Myocyte (in vitro differentiated cells): ENCODE data around the gene UMODL1. TPM values are rescaled to one million over a fixed set of nuclear protein-coding genes. Genes with fewer than 3 reads are reported as not detected.
"Not testable (repeated sequence)": the region's sequence is repeated elsewhere in the genome, so short reads cannot be mapped to it uniquely, and the experiment has no call there.

Experiments
- DNase-seq: peaks from one replicate; pipeline ENCODE4 v3.0.0-alpha.2; 2012; ENCODE audit warnings: low read depth
- total RNA-seq: library from RNA; depleted of rRNA; stranded (reverse); fragments of >200 nt; gene quantifications from 2 replicates; pipeline ENCODE4 v1.2.3, GENCODE V29; 2014

UMODL1 gene
- total RNA-seq, 1 donor from 2014 or later = not detected

DNA sequence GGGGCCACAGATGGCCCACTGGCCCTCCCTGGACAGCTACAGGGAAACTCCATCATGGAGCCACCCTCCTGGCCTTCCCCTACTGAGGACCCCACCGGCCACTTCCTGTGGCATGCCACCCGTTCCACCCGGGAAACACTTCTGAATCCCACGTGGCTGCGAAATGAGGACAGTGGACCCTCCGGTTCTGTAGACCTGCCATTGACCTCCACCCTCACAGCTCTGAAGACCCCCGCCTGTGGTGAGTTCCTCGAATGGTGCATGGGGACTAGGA is 40.3 kb downstream of the UMODL1 start:
- no peak for DNase-seq

DNA sequence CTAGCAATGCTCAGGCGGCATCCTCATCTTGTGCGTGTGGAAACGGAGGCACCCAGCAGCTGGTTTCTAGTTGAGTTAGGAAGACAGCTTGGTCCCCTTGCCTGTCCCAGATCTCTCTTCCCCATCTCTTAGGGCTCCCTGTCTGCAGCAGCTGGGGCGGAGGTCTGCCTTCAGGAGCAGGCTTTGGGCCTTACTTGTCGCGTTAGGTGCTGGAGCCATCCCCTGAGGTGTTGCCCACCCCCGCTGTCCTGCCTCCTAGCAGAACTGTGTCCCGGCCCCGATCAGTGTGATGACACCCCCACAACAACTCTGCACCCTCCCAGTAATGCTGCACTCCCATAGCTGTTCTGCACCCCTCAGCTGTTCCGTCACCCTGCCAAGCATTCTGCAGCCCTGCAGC is 40.7 kb downstream of the UMODL1 start:
- DNase-seq = no peak

DNA sequence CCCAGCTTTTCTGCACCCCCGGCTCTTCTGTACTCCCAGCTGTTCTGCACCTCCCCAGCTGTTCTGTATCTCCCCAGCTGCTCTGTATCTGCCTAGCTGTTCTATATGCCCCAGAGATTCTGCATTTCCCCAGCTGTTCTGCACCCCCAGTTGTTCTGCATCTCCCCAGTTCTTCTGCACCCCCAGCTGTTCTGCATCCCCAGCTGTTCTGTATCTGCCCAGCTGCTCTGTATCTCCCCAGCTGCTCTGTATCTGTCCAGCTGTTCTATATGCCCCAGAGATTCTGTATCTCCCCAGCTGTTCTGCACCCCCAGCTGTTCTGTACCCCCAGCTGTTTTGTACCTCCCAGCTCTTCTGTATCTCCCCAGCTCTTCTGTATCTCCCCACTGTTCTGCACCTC is 41.1 kb downstream of the UMODL1 start:
- DNase-seq = no peak

DNA sequence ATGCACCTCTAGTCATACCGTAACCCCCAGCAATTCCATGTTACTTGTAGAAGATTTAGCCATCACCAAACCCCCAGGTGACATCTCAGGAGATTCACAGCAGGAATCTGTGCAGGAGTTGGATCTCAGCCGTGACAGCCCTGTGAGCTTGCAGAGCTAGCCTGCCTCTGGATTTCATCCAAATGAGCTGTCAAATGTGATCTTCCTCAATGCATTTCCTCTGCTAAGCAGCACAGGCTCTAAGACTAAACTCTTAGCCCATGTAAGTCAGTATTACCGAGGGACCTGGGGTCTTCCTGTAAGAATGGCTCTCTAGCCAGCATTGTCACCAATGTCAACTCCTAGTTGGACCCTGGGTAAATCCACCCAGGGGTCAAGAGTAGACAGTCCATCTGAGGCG is 41.7 kb downstream of the UMODL1 start:
- no peak for DNase-seq

DNA sequence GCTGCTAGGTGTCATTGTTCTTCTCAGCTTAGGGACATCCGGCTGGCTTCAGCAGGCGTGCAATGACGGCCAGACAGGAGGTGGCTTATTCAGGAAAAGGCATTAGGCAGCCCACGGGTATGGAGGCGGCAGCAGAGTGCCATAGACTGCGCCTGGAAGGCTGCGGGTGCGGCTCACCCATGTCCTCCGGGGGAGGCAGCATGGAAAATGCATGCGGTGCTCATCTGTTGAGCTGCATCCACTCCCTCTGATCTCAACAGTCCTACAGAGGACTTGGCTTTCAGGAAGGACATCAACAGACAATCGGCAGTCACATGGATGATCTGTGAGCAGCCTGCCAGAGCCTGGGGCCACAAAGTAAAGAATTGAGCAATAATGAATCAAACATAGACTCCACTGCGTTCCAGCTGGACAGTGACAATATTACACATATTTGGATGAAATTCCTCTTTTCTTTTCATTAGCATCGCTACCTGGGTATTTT is 42.9 kb downstream of the UMODL1 start:
- DNase-seq = no peak

DNA sequence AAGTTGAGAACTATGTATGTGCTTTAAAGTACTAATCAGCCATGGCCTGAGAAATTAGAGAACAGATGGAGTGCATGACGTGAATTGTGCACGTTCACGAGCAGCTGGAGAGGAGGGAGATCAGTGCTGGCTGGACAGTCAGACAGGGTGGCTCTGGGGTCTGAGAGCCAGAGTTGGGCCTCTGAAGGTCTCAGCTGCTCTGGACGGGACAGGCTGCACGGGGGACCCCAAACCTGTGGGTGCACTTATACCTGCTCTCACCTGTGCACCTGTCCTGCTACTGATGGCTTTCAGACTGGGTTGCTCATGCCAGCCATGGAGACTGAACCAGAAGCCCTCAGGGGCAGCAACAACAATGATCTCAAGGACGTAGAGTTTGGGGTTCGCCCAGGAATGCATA is 43.5 kb downstream of the UMODL1 start:
- DNase-seq = no peak

DNA sequence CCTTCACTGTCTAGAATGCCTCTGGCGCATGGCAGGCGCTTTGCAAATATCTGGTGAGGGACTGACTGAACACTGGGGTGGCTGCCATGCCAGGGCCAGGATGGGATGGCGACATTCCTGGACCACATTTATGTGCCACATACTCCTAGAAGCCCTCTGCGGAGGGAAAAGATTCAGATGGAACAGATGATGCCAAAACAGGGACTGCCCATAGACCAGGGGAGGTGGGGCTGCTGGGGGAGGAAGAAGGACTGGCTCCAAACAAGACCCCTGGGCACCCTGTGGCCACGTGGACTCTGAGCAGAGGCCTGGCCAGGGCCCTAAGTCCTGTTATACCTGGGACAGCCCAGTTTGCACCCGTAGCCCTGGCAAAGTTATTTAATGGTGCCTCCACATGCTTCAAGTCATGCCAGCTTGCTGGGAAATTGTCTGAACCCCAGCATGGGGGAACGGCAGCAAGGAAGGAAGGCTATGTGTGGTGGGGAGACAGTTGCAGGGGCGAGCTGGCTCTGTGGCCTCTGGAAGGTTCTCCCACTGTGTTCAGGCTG is 44.1 kb downstream of the UMODL1 start:
- no peak for DNase-seq

DNA sequence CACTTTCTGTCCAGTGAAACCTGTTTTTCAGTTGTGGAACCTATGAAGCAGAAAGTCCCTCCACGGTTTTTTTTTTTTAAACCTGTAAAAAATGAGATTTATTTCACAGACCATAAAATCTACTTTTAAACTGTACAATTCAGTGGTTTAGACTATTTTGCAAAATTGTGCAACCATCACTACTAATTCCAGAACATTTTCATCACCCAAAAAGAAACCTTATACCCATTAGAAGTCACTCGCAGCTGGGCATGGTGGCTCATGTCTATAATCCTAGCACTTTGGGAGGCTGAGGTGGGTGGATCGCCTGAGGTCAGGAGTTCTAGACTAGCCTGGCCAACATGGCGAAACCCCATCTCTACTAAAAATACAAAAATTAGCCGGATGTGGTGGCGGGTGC is 45.4 kb downstream of the UMODL1 start:
- DNase-seq = not testable (repeated sequence)

DNA sequence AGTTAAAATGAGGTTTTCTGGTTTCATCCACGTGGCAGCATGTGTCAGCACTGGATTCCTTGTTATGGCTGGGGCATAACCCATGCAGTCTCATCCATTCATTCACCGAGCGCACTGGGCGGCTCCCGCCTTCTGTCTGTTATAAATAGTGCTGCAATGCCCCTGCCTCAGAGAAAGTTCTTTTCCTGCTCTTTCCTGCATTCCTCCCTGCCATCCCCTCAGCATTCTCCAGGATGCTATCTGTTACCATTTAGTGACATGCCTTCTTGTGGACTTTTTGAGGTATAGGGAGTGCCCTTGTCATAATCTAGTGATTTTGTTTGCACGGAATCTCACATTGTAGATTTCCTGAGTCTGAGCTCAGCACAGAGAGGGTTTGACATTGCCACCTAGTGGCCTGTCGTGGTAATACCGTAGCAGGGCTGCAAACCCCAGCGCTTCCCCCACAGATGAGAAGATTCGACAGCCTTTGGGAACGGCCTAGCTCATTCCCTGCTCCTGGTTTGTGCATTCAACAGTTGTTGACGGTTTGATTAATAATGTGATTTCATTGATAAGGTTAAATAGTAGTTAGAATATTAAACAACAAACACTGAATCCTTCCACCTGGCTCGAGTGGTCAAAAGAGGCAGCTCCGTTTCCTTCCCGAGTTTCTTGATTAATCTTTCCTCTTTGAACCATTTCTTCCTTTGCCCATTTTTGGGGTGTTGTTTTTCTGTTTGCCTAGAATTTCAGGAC is 46.3 kb downstream of the UMODL1 start:
- peak; percentile 78 for DNase-seq

DNA sequence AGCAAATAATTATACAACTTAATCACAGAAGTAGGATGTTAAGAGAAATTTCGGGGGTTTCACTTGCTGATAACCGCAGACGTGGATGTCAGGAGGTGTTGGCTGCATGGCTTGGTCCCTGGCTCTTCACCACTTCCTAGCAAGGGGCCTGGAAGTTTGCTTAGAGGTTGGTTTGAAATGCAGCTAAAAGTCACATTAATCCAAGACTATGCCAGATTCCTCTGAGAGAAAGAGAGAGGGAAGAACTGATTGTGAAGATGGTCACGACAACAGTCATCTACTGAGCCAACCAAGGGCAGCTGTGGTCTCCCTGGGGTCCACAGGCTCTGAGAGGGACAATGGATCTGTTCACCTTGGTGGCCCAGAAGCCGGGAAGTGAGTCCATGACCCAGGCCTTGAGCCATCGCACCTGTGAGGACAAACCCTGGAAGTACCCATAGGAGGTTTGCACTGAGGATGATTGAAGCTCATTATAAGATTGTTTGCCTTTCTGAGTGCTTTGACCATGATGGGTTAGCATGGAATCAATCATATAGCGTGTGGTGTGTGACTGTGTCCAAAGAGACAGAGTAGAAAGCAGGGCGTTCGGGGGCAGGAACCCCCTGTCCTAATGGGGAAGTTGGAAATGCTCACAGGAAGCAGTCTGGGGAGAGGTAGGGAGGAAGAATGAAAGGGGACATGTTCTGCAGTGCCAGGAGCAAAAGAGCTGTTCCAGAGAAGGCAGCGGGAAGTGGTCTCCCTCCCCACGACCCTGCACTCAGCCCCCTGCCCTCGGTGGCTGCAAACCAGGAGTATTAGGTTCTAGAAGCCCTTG is 47.1 kb downstream of the UMODL1 start:
- no peak for DNase-seq

DNA sequence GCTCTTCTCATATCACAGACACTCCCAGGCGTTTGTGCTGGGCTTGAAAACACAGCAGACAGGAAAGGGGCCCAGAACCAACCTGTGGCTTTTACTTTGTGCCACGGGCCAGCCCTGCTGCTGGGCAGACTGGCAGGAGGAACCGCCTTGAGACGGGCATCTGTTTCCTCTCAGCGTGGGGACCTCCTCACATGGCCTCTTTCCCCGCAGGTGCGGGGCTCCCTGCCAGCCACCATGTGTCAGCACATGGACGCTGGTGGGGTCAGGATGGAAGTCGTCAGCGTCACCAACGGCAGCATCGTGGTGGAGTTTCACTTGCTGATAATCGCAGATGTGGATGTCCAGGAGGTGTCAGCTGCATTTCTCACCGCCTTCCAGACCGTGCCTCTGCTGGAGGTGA is 47.8 kb downstream of the UMODL1 start:
- DNase-seq = peak; percentile 43

DNA sequence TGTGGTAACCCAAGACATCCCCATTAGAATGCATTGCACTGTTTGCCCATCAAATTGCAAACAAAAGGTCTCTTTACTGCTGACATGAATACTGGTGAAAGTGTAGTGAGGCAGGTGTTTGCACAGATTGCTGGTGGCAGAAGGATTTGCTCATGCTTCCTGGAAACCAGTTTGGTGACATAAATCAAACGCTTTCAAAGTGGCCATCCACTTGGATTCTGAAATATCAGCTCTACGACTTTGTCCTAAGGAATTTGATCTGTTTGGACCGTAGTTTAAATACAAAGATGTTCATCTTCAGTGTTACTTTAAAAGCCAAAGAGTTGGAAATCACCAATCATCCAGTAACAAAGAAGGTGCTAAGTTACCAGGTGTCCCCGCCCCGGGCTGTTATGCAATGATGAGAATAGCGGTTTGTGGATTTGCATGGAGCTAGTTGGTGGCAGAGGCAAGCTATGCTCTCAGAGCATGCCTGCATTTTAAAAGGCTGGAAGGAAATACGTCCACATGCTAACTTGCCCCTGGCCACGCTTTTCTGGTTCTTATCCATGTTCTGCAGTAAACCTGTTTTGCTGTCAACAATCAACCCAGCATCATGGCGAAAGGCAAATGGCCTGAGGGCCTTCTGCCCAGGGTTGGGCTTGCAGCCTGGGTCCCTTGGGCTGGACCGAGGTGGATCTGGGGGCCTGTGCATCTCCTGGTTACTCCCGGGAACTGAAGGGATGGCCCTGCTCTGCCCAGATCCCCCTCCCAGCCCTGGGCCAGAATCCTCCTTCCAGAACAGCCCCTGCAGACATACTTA is 49.2 kb downstream of the UMODL1 start:
- DNase-seq = no peak

DNA sequence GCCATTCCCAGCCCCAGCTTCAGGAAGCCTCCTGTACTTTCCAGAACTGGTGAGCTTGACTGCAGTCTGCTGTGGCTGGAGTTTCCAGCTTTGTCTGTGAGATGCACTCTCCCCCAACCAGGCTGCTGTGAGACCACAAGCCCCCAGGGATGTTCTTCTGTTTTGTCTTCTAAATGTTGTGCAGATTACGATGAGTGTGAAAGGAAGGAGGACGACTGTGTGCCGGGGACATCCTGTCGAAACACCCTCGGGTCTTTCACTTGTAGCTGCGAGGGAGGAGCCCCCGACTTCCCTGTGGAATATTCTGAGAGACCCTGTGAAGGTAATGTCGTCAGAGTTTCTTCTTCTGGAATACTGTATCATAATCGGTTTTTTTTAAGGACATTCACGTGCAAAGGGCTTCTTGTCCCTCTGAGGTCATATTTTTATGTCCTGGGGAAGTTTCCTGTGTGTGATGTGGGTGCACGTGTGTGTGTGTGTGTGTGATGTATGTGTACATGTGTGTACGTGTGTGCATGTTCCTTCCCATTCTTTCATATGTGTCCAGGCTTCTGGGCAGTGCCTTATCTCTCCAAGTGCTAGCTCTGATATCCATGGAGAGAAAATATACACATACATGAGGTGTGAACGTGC is 49.9 kb downstream of the UMODL1 start:
- DNase-seq = no peak

DNA sequence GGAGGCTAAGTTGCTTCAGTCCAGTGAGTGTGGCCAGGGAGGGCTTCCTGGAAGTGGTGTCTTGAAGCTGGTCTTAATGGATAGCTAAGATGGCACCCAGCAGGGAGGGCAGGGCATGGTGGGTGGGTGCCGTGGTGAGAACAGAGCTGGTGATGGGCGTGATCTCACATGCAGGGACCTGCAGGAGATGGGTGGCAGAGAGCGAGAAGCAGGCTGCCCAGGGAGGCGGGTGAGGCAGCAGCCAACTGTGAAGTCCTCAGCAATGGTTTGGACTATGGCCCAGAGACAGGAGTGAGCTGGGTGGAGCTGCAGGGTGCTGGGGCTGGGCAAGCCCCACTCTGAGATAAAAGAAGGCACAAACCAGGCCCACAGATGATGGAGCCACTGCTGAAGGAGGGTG is 50.7 kb downstream of the UMODL1 start:
- DNase-seq = no peak

DNA sequence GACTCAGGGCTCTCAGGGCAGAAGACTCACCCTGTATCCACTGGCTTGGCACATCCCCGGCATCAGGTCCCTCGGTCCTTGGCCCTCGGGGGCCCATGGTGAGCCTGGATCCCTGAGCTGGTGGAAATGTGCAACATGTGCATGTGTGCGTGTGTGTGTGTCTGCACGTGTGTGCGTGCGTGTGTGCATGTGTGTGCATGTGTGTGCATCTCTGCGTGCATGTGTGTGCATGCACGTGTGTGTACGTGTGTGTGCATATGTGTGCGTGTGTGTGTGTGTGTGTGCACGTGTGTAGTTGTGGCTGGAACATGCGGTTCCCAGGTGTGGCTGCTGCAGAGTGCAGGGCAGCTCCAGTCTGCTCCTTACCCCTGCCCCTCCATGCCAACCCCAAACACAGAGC is 51.3 kb downstream of the UMODL1 start:
- DNase-seq = no peak

DNA sequence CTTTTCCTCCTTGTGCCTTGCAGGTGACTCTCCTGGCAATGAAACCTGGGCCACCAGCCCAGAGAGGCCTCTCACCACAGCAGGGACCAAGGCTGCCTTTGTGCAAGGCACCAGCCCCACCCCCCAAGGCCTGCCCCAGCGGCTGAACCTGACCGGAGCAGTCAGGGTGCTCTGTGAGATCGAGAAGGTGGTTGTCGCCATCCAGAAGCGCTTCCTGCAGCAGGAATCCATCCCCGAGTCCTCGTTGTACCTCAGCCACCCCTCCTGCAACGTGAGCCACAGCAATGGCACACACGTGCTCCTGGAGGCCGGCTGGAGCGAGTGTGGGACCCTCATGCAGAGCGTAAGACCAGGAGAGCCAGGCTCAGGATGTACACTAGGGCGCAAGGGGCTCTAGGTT is 51.7 kb downstream of the UMODL1 start:
- no peak for DNase-seq

DNA sequence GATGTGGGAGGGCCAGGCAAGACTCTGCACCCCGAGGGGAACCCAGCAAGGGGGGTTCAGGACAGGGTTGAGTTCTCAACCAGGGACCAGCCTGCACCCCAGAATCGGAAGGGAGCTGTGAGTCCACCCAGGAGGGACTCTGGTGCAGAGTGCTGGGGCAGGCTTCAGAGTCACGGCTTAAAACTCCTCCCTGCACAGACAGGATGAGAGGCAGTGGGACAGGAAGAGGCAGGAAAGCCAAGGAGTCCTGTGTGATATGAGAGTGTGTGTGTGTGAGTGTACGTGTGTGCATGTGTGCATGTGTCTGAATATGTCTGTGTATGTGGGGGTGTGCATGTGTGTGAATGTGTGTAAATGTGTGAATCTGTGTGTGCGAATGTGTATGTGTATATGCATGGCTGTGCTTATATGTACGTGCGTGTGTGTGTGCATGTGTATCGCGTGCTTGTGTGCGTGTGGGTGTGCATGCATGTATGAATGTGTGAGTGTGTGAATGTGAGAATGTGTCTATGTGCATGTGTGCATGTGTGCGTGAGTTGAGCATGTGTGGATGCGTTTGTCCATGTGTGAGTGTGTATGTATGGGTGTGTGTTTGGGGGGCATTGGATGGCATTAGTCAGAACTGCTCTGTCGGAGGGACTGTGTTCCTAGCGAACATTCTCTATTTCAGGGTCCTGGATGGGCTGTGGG is 52.2 kb downstream of the UMODL1 start:
- no peak for DNase-seq

DNA sequence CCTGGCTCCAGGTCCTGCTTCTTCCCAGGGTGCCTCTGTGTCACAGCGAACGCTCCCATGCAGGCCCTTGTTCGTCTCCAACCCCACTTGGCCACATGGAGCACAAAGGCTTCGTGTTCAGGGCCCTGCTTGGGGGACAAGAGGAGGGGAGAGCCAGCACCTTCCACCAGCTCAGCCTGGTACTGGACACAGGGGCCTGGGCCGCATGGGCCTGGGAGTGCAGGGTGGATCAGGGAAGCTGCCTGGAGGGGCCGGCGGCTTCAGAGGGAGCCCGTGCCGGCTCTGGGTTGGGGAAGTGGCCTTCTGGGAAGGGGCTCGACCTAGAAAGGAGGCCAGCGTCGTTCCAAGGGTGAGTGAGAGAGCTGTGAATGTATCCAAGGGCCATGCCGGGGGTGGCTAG is 53.0 kb downstream of the UMODL1 start:
- no peak for DNase-seq

DNA sequence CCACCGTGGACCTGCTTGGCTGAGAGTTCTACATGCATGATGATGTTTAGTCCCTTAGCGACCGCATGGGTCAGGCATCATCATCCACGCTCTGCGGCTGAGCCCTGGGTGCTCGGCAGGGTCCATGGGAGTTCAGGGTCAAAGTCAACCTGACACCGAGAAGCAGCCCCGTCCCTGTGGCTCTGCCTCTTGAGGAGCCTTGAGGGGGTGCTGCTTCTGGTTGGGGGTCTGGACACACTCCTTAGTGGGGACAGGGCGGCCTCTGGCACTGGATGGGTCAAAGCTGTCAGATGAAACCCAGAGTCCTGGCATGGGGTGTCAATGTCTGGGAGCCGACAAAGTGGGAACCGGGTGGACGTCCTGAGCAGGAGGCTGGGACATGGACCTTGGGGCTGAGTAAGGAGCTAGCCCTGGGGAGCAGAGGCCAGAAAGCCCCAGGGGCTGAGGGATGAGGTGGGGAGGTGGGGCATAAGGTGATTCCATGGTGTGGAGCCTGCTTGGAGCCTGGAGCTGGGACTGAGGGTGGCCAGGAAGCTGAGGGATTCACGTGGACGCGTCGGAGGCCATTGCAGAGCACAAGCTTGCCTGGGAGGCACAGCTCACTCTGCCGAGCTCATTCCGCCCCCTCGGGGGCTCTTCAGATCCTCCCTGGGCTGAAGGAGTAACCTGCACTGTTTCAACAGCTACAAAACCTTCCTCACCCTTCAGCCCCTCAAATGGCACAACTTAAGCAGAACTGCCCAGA is 53.9 kb downstream of the UMODL1 start:
- no peak for DNase-seq
